OCI-LY1 (cell line): ENCODE results near the gene SYCP2L.

ENCODE experiments used
- H2AFZ ChIP-seq: fragments of 200-600 bp; sonication (generic), shearing (Covaris generic); 2 replicates; pipeline ENCODE4 v1.6.0; 2014; ENCODE audit warnings: antibody characterized with exemption, mild to moderate bottlenecking, low read length
- H3F3A ChIP-seq: fragments of 200-600 bp; sonication (generic), shearing (Covaris generic); 2 replicates; pipeline ENCODE4 v1.6.0; 2014; ENCODE audit warnings: mild to moderate bottlenecking, antibody characterized with exemption, low read length, moderate library complexity; ENCODE audit not compliant: insufficient read depth
- H3K27ac ChIP-seq: fragments of 200-600 bp; sonication (generic); 2 replicates; pipeline ENCODE4 v1.5.1; 2014; ENCODE audit warnings: low read length, mixed run types, mild to moderate bottlenecking, low read depth; ENCODE audit not compliant: poor library complexity, severe bottlenecking
- H3K27me3 ChIP-seq: fragments of 200-600 bp; sonication (generic); 2 replicates; pipeline ENCODE4 v1.6.0; 2014; ENCODE audit warnings: antibody characterized with exemption, mild to moderate bottlenecking, low read length, moderate library complexity; ENCODE audit not compliant: insufficient read depth
- H3K36me3 ChIP-seq: fragments of 200-600 bp; sonication (generic); 2 replicates; pipeline ENCODE4 v1.6.1; 2014; ENCODE audit warnings: mild to moderate bottlenecking, antibody characterized with exemption, low read length, moderate library complexity, mixed read lengths; ENCODE audit not compliant: insufficient read depth
- H3K4me1 ChIP-seq: fragments of 200-600 bp; sonication (generic); 2 replicates; pipeline ENCODE4 v1.5.1; 2014; ENCODE audit warnings: mild to moderate bottlenecking, low read length, moderate library complexity; ENCODE audit not compliant: insufficient read depth, severe bottlenecking
- H3K4me2 ChIP-seq: fragments of 200-600 bp; sonication (generic), shearing (Covaris generic); 2 replicates; pipeline ENCODE4 v1.6.1; 2014; ENCODE audit warnings: low read length
- H3K4me3 ChIP-seq: fragments of 200-600 bp; sonication (generic); 2 replicates; pipeline ENCODE4 v1.5.1; 2014; ENCODE audit warnings: low read length, low read depth, mild to moderate bottlenecking, mixed read lengths; ENCODE audit not compliant: poor library complexity, severe bottlenecking
- H3K79me2 ChIP-seq: fragments of 200-600 bp; shearing (Covaris generic); 2 replicates; pipeline ENCODE4 v1.6.1; 2016; ENCODE audit warnings: mixed run types, low read length, mixed read lengths; ENCODE audit not compliant: insufficient read depth
- H3K9ac ChIP-seq: fragments of 200-600 bp; sonication (generic), shearing (Covaris generic); 2 replicates; pipeline ENCODE4 v1.6.1; 2014; ENCODE audit warnings: mild to moderate bottlenecking, low read length, mixed read lengths
- H3K9me2 ChIP-seq: fragments of 200-600 bp; sonication (generic), shearing (Covaris generic); 2 replicates; pipeline ENCODE4 v1.6.1; 2014; ENCODE audit warnings: low read depth, mild to moderate bottlenecking, low read length, mixed read lengths
- H3K9me3 ChIP-seq: fragments of 200-600 bp; shearing (Covaris generic); 2 replicates; pipeline ENCODE4 v1.6.1; 2014; ENCODE audit warnings: low read length, mixed read lengths
- H4K20me1 ChIP-seq: fragments of 200-600 bp; sonication (generic), shearing (Covaris generic); 2 replicates; pipeline ENCODE4 v1.6.0; 2016; ENCODE audit warnings: mild to moderate bottlenecking, low read length; ENCODE audit not compliant: insufficient read depth
- EZH2 ChIP-seq: fragments of 200-600 bp; sonication (generic), shearing (Covaris generic); IDR thresholded peaks from 2 replicates; pipeline ENCODE4 v1.8.0; 2017; ENCODE audit warnings: borderline replicate concordance, mixed run types, mild to moderate bottlenecking, antibody characterized with exemption, low read length, moderate library complexity, mixed read lengths
- TF ChIP-seq, protein P1 (sequence below): fragments of 200-600 bp; sonication (generic), shearing (Covaris generic); IDR thresholded peaks from 2 replicates; pipeline ENCODE4 v1.5.1; 2017; ENCODE audit warnings: mild to moderate bottlenecking, antibody characterized with exemption, low read length, moderate library complexity, mixed read lengths

SYCP2L gene

DNA sequence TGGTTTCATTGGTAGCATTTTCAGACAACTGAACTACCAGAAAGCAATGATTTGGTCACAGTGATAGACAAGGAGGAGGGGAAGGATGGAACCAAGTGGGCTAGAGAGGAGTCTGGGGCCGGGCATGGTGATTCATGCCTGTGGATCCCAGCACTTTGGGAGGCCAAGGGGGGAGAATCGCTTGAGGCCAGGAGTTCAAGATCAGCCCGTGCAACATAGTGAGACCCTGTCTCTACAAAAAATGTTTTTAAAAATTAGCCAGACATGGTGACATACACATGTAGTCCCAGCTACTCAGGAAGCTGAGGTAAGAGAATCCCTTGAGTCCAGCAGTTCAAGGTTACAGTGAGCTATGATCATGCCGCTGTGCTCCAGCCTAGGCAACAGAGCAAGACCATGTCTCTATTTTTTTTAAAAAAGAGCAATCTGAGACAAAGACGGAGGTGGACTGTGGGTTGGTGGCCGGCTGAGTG is 70.6 kb downstream of the SYCP2L start:
- H3K9ac ChIP-seq = no peak overlapping the region
- no peak overlapping the region for H2AFZ ChIP-seq
- H3F3A ChIP-seq = no peaks in the 10 kb centered on the region
- no peaks in the 10 kb centered on the region for H3K9me3 ChIP-seq
- H3K9me2 ChIP-seq = no peaks in the 10 kb centered on the region
- no peaks in the 10 kb centered on the region for H3K36me3 ChIP-seq
- no peaks in the 10 kb centered on the region for H4K20me1 ChIP-seq
- no peak overlapping the region for H3K4me3 ChIP-seq
- no peaks in the 10 kb centered on the region for H3K27me3 ChIP-seq
- H3K27ac ChIP-seq = no peak overlapping the region
- no peaks in the 10 kb centered on the region for H3K79me2 ChIP-seq
- H3K4me2 ChIP-seq = no peak overlapping the region
- no peak for TF ChIP-seq EZH2
- TF ChIP-seq, protein P1, sequence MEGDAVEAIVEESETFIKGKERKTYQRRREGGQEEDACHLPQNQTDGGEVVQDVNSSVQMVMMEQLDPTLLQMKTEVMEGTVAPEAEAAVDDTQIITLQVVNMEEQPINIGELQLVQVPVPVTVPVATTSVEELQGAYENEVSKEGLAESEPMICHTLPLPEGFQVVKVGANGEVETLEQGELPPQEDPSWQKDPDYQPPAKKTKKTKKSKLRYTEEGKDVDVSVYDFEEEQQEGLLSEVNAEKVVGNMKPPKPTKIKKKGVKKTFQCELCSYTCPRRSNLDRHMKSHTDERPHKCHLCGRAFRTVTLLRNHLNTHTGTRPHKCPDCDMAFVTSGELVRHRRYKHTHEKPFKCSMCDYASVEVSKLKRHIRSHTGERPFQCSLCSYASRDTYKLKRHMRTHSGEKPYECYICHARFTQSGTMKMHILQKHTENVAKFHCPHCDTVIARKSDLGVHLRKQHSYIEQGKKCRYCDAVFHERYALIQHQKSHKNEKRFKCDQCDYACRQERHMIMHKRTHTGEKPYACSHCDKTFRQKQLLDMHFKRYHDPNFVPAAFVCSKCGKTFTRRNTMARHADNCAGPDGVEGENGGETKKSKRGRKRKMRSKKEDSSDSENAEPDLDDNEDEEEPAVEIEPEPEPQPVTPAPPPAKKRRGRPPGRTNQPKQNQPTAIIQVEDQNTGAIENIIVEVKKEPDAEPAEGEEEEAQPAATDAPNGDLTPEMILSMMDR = no peak
- H3K4me1 ChIP-seq = no peaks in the 10 kb centered on the region

DNA sequence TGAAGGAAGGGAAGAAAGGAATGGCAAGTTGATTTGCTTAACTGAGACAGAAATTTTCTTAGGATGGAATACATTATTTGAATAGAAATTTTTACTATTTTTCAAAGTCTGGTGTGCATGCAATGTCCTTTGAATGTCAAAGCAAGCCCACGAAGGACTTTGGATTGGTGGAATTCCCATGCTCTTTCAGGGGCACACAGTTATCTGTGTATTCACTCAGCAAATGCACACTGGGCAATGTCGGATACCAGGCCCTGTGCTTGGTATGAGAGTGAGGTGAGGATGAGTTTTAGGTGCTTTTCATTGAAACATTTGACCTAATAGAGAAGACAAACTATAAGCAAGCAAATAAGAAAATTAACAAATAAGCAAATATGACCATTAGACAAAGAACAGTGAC is 73.3 kb downstream of the SYCP2L start:
- no peaks in the 10 kb centered on the region for H3K27me3 ChIP-seq
- H3K9ac ChIP-seq = no peak overlapping the region
- H3K36me3 ChIP-seq = no peaks in the 10 kb centered on the region
- H3F3A ChIP-seq = no peaks in the 10 kb centered on the region
- no peaks in the 10 kb centered on the region for H4K20me1 ChIP-seq
- H3K4me2 ChIP-seq = no peak overlapping the region
- H2AFZ ChIP-seq = no peak overlapping the region
- no peaks in the 10 kb centered on the region for H3K4me1 ChIP-seq
- H3K4me3 ChIP-seq = no peak overlapping the region
- H3K9me2 ChIP-seq = no peaks in the 10 kb centered on the region
- no peak overlapping the region for H3K27ac ChIP-seq
- no peaks in the 10 kb centered on the region for H3K79me2 ChIP-seq
- no peak for TF ChIP-seq EZH2
- TF ChIP-seq, protein P1 = no peak
- H3K9me3 ChIP-seq = no peaks in the 10 kb centered on the region

DNA sequence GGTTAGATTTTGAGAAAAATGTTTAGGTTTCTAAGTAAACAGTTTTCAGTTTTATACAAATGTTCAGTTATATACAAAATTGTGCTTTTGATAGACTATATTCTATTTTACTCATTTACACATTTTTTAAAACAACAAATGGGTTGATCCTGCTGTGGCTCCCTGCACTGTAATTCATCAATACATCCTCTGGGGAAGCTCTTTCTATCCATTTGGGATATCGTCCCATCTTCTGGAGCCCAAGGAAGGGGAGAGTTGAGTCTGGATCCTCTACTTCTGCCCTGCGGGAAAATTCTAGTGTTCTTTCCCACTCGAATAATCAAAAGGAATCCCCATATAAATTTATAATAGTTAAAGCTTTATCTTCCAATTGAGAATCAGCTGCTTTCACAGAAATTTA is 75.0 kb downstream of the SYCP2L start:
- Histone ChIP-seq H3K4me2 (no peak overlapping the region), H3K27ac (no peak overlapping the region), H3K9ac (no peak overlapping the region), H4K20me1 (no peaks in the 10 kb centered on the region), H3K9me2 (no peaks in the 10 kb centered on the region), H3K9me3 (no peaks in the 10 kb centered on the region), H3F3A (no peaks in the 10 kb centered on the region), H3K4me3 (no peak overlapping the region), H3K4me1 (no peaks in the 10 kb centered on the region), H3K79me2 (no peaks in the 10 kb centered on the region), H3K36me3 (no peaks in the 10 kb centered on the region), H3K27me3 (no peaks in the 10 kb centered on the region), H2AFZ (no peak overlapping the region)
- no peak for TF ChIP-seq EZH2
- TF ChIP-seq, protein P1 = no peak
